OCI-LY1 (cell line): ENCODE measurements around the gene PRR14L.

Experiments used
- H2AFZ ChIP-seq: fragments of 200-600 bp; sonication (generic), shearing (Covaris generic); 2 replicates; pipeline ENCODE4 v1.6.0; 2014; ENCODE audit warnings: antibody characterized with exemption, mild to moderate bottlenecking, low read length
- H3F3A ChIP-seq: fragments of 200-600 bp; sonication (generic), shearing (Covaris generic); 2 replicates; pipeline ENCODE4 v1.6.0; 2014; ENCODE audit warnings: mild to moderate bottlenecking, antibody characterized with exemption, low read length, moderate library complexity; ENCODE audit not compliant: insufficient read depth
- H3K27ac ChIP-seq: fragments of 200-600 bp; sonication (generic); 2 replicates; pipeline ENCODE4 v1.5.1; 2014; ENCODE audit warnings: low read length, mixed run types, mild to moderate bottlenecking, low read depth; ENCODE audit not compliant: poor library complexity, severe bottlenecking
- H3K27me3 ChIP-seq: fragments of 200-600 bp; sonication (generic); 2 replicates; pipeline ENCODE4 v1.6.0; 2014; ENCODE audit warnings: antibody characterized with exemption, mild to moderate bottlenecking, low read length, moderate library complexity; ENCODE audit not compliant: insufficient read depth
- H3K36me3 ChIP-seq: fragments of 200-600 bp; sonication (generic); 2 replicates; pipeline ENCODE4 v1.6.1; 2014; ENCODE audit warnings: mild to moderate bottlenecking, antibody characterized with exemption, low read length, moderate library complexity, mixed read lengths; ENCODE audit not compliant: insufficient read depth
- H3K4me1 ChIP-seq: fragments of 200-600 bp; sonication (generic); 2 replicates; pipeline ENCODE4 v1.5.1; 2014; ENCODE audit warnings: mild to moderate bottlenecking, low read length, moderate library complexity; ENCODE audit not compliant: insufficient read depth, severe bottlenecking
- H3K4me2 ChIP-seq: fragments of 200-600 bp; sonication (generic), shearing (Covaris generic); 2 replicates; pipeline ENCODE4 v1.6.1; 2014; ENCODE audit warnings: low read length
- H3K4me3 ChIP-seq: fragments of 200-600 bp; sonication (generic); 2 replicates; pipeline ENCODE4 v1.5.1; 2014; ENCODE audit warnings: low read length, low read depth, mild to moderate bottlenecking, mixed read lengths; ENCODE audit not compliant: poor library complexity, severe bottlenecking
- H3K79me2 ChIP-seq: fragments of 200-600 bp; shearing (Covaris generic); 2 replicates; pipeline ENCODE4 v1.6.1; 2016; ENCODE audit warnings: mixed run types, low read length, mixed read lengths; ENCODE audit not compliant: insufficient read depth
- H3K9ac ChIP-seq: fragments of 200-600 bp; sonication (generic), shearing (Covaris generic); 2 replicates; pipeline ENCODE4 v1.6.1; 2014; ENCODE audit warnings: mild to moderate bottlenecking, low read length, mixed read lengths
- H3K9me2 ChIP-seq: fragments of 200-600 bp; sonication (generic), shearing (Covaris generic); 2 replicates; pipeline ENCODE4 v1.6.1; 2014; ENCODE audit warnings: low read depth, mild to moderate bottlenecking, low read length, mixed read lengths
- H3K9me3 ChIP-seq: fragments of 200-600 bp; shearing (Covaris generic); 2 replicates; pipeline ENCODE4 v1.6.1; 2014; ENCODE audit warnings: low read length, mixed read lengths
- H4K20me1 ChIP-seq: fragments of 200-600 bp; sonication (generic), shearing (Covaris generic); 2 replicates; pipeline ENCODE4 v1.6.0; 2016; ENCODE audit warnings: mild to moderate bottlenecking, low read length; ENCODE audit not compliant: insufficient read depth
- CTCF ChIP-seq: fragments of 200-600 bp; sonication (generic), shearing (Covaris generic); IDR thresholded peaks from 2 replicates; pipeline ENCODE4 v1.5.1; 2017; ENCODE audit warnings: mild to moderate bottlenecking, antibody characterized with exemption, low read length, moderate library complexity, mixed read lengths
- EZH2 ChIP-seq: fragments of 200-600 bp; sonication (generic), shearing (Covaris generic); IDR thresholded peaks from 2 replicates; pipeline ENCODE4 v1.8.0; 2017; ENCODE audit warnings: borderline replicate concordance, mixed run types, mild to moderate bottlenecking, antibody characterized with exemption, low read length, moderate library complexity, mixed read lengths

The PRR14L gene

GRCh38 chr22:31646186-31647019 is 103.5 kb downstream of the PRR14L start:
- Histone ChIP-seq H3K9me3 (no peaks in the 10 kb centered on the region), H3K27me3 (no peaks in the 10 kb centered on the region), H3K36me3 (peaks cover 41% of the 10 kb centered on the region; the same call in 1 of the 2 replicates), H3K27ac (no peak overlapping the region), H3K4me2 (no peak overlapping the region), H3K4me3 (no peak overlapping the region), H3K4me1 (peaks cover 12% of the 10 kb centered on the region), H3K9me2 (no peaks in the 10 kb centered on the region), H3K9ac (no peak overlapping the region), H3K79me2 (peaks cover 4% of the 10 kb centered on the region), H3F3A (no peaks in the 10 kb centered on the region), H2AFZ (no peak overlapping the region), H4K20me1 (no peaks in the 10 kb centered on the region)
- TF ChIP-seq CTCF: no peak
- TF ChIP-seq EZH2: no peak

DNA sequence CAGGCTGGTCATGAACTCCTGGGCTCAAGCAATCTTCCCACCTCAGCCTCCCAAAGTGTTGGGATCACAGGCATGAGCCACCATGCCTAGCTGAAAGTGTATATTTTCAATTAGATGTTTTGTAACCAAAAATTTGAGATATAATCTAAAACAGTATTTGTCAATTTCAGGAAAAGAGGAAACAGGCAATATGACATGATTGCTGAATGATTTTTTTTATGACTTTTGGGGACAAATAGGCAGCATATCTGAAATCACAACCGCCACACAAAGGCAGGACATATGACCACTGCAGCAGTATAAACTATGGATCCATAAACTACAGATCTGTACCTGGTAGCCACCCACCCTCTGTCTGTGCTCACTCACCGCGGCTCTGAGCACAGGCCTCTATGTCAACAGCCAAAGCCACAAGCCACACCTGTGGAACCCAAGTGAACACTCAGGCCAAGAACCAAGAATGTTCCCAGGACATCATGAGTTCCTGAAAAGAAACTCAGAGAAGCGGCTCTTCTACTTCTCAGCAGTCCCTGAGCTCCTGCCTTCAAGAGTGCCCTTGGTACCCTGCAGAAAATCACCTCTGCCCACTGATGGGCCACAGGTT is 110.4 kb downstream of the PRR14L start:
- Histone ChIP-seq H2AFZ (no peak overlapping the region), H3K36me3 (peaks cover 6% of the 10 kb centered on the region; the same call in 1 of the 2 replicates), H3K4me1 (peaks cover 51% of the 10 kb centered on the region), H3K9me2 (no peaks in the 10 kb centered on the region), H3K9ac (no peak overlapping the region; the same call in 1 of the 2 replicates), H3F3A (no peaks in the 10 kb centered on the region), H3K27me3 (no peaks in the 10 kb centered on the region), H3K79me2 (peaks cover 5% of the 10 kb centered on the region; the same call in 1 of the 2 replicates), H3K27ac (peak overlapping the region; percentile 94), H3K4me2 (peak overlapping the region; percentile 78; the same call in 1 of the 2 replicates), H3K9me3 (no peaks in the 10 kb centered on the region), H3K4me3 (peak overlapping the region; percentile 4), H4K20me1 (no peaks in the 10 kb centered on the region)
- TF ChIP-seq EZH2 (no peak), CTCF (no peak)

DNA sequence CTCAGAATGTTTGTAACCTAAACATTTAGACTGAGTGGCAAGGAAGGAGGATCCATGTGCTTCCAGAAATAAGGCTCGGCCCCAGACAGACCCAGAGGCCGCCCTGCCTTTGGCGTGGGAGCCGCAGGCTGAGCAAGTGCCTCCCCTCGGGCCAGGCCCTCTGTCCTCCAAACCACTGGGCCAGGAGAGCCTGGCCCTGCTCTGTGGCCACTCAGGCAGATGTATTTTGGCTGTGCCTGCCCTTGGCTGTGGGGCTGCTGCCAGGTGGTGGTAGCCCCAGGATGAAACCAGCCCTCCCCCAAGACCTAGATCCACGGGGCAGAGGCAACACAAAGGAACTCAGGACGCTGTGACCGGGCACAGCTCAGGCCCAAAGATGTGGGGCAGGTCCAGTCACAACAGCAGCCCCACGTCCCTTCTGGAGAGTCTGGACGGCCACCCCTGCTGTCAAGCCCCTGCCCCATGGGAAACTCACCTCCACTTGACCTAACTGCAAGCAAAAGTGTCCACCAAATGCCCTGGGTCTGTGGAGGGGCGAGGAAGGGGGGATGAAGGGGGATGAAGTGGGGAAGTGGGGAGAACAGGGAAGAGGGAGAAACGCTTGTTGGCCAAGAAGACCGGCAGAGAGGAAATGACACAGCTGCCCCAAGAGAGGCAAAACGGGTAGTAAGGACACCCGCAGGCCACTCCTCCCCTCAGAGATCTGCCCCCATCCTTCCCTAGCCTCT is 111.9 kb downstream of the PRR14L start:
- peaks cover 5% of the 10 kb centered on the region; the same call in 1 of the 2 replicates for H3K79me2 ChIP-seq
- no peaks in the 10 kb centered on the region for H3K27me3 ChIP-seq
- peak overlapping the region; percentile 78 for H3K4me2 ChIP-seq
- H3K36me3 ChIP-seq: peaks cover 4% of the 10 kb centered on the region; the same call in 1 of the 2 replicates
- H4K20me1 ChIP-seq: no peaks in the 10 kb centered on the region
- no peaks in the 10 kb centered on the region for H3F3A ChIP-seq
- H3K27ac ChIP-seq: peak overlapping the region; percentile 94
- no peak for TF ChIP-seq EZH2
- no peak for TF ChIP-seq CTCF
- H3K9me2 ChIP-seq: no peaks in the 10 kb centered on the region
- peaks cover 62% of the 10 kb centered on the region for H3K4me1 ChIP-seq
- peak overlapping the region; percentile 59 for H3K4me3 ChIP-seq
- peak overlapping the region; percentile 71 for H3K9ac ChIP-seq
- no peaks in the 10 kb centered on the region for H3K9me3 ChIP-seq
- H2AFZ ChIP-seq: no peak overlapping the region
